ENCODE data around the gene CISH.

GRCh38 chr3:50607271-50608091, 4.1 kb downstream of the CISH start:
- no peak for TF ChIP-seq POLR2AphosphoS5 (IDR thresholded peaks at IDR 0.05; ENCODE audit: low read depth, low read length)
- TF ChIP-seq POLR2A (IDR thresholded peaks at IDR 0.05; ENCODE audit: low read depth, low read length), result no peak

Data from GM12892 (cell line).